Measurements from ENCODE around the gene DISC1.
"Not testable (repeated sequence)": the region's sequence is repeated elsewhere in the genome, so short reads cannot be mapped to it uniquely, and the experiment has no call there.

Gene DISC1

GRCh38 chr1:231724876-231725647 is 98.5 kb downstream of the DISC1 start:
- in situ Hi-C loops (cut with MboI; ENCODE audit: low sequenced_read_pairs), result no loop called here

GRCh38 chr1:231727171-231727570 is 100.6 kb downstream of the DISC1 start:
- in situ Hi-C loops (cut with MboI; ENCODE audit: low sequenced_read_pairs), result no loop called here

- in situ Hi-C loops (cut with MboI; ENCODE audit: low sequenced_read_pairs), result not testable (repeated sequence)
These were observed 102.4 kb downstream of the DISC1 start for GRCh38 chr1:231728987-231729386.

DNA sequence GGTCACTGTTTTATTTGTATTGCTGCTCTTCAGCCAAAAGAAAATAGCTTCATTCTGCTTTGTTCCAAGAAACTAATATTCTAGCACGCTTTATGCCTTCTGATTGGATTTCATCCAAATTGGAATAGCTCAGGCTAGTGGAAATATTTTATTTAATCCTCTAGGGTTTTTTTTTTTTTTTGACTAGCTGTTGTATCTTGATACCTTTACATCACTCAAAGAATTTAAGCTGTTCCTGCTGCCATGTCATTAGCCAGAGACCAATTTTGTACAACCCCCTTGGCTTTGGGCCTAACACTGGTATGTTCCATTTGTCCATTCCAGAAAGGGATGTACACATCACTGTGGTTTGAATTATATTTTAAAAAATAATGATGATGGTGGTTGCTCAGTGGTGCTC is 103.0 kb downstream of the DISC1 start:
- in situ Hi-C loops (cut with MboI; ENCODE audit: low sequenced_read_pairs), result no loop called here

- in situ Hi-C loops (cut with MboI; ENCODE audit: low sequenced_read_pairs), result no loop called here
These were observed 104.7 kb downstream of the DISC1 start for GRCh38 chr1:231731268-231731667.

GRCh38 chr1:231733063-231733462 is 106.5 kb downstream of the DISC1 start:
- in situ Hi-C loops (cut with MboI; ENCODE audit: low sequenced_read_pairs), result no loop called here

- in situ Hi-C loops (cut with MboI; ENCODE audit: low sequenced_read_pairs), result no loop called here
These were observed 107.1 kb downstream of the DISC1 start for GRCh38 chr1:231733672-231734071.

DNA sequence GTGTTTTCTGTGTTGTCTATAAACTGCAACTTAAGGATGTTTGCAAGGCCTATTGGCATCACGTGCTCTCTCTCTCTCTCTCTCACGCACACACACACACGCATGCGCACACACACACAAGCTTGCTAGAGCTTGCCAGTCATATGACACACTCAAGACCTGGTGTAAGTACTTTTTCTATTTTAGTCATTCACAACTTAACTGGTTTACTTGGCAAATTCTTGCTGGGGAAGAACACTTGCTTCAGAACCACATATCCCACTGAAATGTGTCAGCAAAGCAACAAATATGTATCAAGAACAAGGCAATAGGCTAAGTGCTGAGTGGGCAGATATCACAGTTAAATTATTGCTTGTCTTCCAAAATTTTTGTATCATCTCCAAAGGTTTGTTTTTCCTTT is 107.8 kb downstream of the DISC1 start:
- in situ Hi-C loops (cut with MboI; ENCODE audit: low sequenced_read_pairs), result no loop called here

- in situ Hi-C loops (cut with MboI; ENCODE audit: low sequenced_read_pairs), result no loop called here
These were observed 108.8 kb downstream of the DISC1 start for GRCh38 chr1:231735411-231735810.

- in situ Hi-C loops (cut with MboI; ENCODE audit: low sequenced_read_pairs), result no loop called here
These were observed 109.4 kb downstream of the DISC1 start for GRCh38 chr1:231735941-231736340.

GRCh38 chr1:231736464-231736863 is 109.9 kb downstream of the DISC1 start:
- in situ Hi-C loops (cut with MboI; ENCODE audit: low sequenced_read_pairs), result no loop called here

DNA sequence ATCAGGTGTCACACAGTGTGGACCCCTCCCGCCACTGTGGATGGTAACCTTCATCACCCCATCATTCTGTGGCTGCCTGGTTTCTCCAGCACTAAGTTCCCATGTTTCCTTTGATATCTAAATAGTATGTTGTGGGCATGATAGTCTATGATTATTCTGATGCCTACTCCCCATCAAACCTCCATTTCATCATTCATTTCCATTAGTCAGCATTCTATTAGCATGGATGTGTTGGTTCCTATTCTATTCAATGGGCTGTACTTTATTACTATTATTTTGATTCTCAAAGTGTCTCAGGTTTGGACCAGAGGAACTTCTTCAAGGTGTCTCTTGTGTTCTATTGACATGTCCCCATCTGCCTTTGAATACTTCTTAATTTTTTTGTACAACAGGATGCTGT is 112.0 kb downstream of the DISC1 start:
- in situ Hi-C loops (cut with MboI; ENCODE audit: low sequenced_read_pairs), result no loop called here

GRCh38 chr1:231743966-231744365 is 117.4 kb downstream of the DISC1 start:
- in situ Hi-C loops (cut with MboI; ENCODE audit: low sequenced_read_pairs), result no loop called here

DNA sequence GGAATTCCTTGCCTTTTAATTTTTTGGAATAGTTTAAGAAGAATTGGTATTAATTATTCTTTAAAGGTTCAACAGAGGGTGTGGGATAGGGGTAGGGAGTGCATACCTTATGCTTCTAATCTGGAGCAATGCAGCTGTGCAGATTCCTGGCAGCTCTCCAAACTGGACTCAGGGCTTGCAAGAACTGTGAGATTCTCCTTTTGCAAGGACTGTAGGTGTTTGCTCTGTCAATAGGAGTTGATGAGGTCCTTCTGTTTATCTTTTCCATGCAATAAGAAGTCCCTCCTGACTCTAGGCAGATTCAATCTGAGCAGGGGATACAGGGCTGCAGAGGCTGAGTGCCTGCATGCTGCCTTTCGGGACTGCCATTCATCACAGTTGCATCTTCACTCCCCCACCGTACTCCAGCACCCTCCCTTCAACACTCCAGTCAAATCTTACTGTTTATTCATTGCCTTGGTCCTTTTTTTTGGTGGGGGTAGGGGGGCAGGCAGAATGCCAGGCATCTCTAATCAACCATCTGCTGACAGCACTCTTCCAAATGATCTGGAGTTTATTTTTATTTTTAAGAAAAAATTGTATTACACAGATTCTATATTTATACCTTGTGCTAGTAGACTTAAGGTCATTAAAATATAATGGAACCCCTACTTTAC is 122.3 kb downstream of the DISC1 start:
- in situ Hi-C loops (cut with MboI; ENCODE audit: low sequenced_read_pairs), result no loop called here

DNA sequence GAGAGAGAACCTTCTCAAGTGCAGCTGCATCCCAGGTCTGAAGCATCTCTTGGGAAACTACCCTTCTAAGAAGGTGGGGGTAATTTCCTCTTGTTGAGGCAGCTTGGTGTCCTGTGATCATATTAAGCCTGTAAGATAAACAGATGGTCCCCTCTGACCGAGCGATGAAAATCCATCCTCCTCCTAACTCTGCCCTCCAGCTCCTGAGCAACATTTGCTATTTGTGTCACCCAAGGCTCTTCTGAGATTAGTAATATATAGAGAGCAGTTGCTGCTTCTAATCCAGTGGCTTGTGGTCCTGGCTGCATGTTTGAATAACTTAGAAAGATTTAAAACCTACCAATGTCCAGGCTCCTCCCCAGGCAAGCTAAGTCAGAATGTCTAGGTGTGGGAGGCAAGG is 123.7 kb downstream of the DISC1 start:
- in situ Hi-C loops (cut with MboI; ENCODE audit: low sequenced_read_pairs), result no loop called here

- in situ Hi-C loops (cut with MboI; ENCODE audit: low sequenced_read_pairs), result no loop called here
These were observed 124.3 kb downstream of the DISC1 start for GRCh38 chr1:231750818-231751362.

DNA sequence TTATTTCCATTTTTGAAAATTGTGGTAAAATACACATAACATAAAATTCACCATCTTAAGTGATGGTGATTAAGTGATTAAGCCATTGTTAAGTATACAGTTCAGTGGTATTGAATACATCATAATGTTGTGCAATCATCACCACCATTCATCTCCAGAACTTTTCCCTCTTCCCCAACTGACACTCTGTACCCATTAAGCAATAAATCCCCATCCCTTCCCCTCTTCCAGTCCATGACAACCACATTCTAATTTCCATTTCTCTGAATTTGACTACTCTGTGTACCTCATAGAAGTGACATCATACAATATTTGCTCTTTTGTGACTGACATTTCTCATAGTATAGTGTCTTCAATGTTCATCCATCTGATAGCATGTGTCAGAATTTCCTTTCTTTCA is 124.8 kb downstream of the DISC1 start:
- in situ Hi-C loops (cut with MboI; ENCODE audit: low sequenced_read_pairs), result no loop called here

- in situ Hi-C loops (cut with MboI; ENCODE audit: low sequenced_read_pairs), result no loop called here
These were observed 126.7 kb downstream of the DISC1 start for GRCh38 chr1:231753313-231753712.

DNA sequence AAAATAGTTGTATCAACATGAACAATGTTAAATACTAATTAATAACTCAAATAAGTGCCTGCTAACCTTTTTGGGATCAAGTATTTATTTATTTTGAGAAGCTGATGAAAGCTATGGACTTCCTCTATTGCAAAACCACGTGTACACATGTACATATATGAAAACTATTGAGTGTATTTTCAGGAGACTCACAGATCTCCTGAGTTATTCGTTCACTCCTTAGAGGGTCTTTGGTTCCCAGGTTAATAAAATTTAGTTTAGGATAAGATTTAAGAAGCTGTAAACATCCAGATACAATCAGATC is 130.5 kb downstream of the DISC1 start:
- in situ Hi-C loops (cut with MboI; ENCODE audit: low sequenced_read_pairs), result no loop called here

DNA sequence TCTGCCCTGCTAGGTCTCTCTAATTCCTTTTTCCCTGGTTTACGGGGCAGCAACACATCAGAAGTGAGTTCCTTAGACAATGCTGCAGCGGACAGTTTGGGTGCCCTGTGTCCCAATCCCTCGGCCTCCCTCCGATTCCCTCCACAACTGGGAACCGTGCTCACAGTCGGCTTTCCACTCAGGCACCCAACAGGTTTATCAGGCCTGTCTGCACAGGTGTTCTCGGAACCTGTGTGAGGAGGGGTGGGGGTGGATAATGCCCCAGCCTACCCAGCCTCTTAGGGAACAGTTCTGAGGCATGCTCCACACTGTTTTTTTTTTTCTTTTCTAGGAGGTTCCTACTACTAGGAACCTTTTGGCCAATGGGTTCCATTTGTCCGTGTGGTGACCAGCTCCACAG is 131.2 kb downstream of the DISC1 start:
- in situ Hi-C loops (cut with MboI; ENCODE audit: low sequenced_read_pairs), result no loop called here

DNA sequence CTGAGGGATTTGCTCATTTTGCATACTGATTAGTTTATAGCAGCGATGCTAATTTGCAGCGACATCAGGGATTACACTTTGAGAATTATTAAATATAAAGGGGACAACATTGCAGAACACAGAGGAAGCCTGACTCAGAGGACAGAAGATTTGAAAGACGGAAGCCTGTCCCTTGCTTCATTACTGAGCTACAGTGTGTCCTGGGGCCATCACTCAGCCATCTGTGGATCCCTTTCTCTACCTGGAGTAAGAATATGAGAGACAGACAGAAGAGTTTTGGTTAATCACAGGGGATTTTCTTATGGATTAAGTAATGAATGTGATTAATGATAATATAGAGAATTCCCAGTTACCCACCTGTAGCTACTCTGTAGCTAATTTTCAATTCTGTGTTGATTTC is 134.7 kb downstream of the DISC1 start:
- in situ Hi-C loops (cut with MboI; ENCODE audit: low sequenced_read_pairs), result no loop called here

- in situ Hi-C loops (cut with MboI; ENCODE audit: low sequenced_read_pairs), result no loop called here
These were observed 135.4 kb downstream of the DISC1 start for GRCh38 chr1:231761747-231762541.
